ENCODE measurements around the gene CD83.

- TF ChIP-seq POLR2A (IDR thresholded peaks at IDR 0.05; ENCODE audit: low read depth, low read length) (no peak), CTCF (conservative IDR thresholded peaks at IDR 0.05; ENCODE audit: low read depth, low read length) (no peak), BHLHE40 (IDR thresholded peaks at IDR 0.05; ENCODE audit: low read depth, low read length) (no peak), ELK1 (IDR thresholded peaks at IDR 0.05; ENCODE audit: borderline replicate concordance, low read depth, low read length) (no peak), FOS (IDR thresholded peaks at IDR 0.05; ENCODE audit: low read depth, low read length) (no peak), RAD21 (IDR thresholded peaks at IDR 0.05; ENCODE audit: low read length) (no peak), MAZ (IDR thresholded peaks at IDR 0.05; ENCODE audit: borderline replicate concordance, low read depth, low read length) (no peak), MXI1 (IDR thresholded peaks at IDR 0.05; ENCODE audit: borderline replicate concordance, low read depth, low read length) (no peak), SMC3 (IDR thresholded peaks at IDR 0.05; ENCODE audit: low read depth, low read length) (no peak)
Observed at GRCh38 chr6:14081126-14081525, 36.4 kb upstream of the CD83 start.

All from IMR-90 (cell line).